ENCODE data around the gene L3MBTL4.

The L3MBTL4 gene

DNA sequence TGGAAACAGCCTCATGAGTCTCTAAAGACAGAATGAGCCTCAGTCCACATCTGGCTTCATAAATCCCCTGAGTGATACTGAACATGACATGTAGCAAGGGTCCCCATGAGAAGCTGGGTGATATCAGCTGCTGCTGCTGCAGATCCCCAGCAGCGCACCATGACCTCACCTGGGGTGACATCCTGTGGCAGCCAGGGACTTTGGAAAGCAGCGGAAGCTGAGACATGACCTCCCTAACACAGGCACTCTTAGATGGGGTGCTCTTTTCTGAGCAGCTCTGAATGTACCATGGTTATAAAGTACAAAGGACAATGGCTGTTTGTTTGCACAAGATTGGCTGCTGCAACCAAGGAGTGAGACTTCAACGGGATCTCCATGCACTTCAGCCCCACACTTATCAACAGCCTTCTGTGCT lies 444.7 kb downstream of the L3MBTL4 start:
- no peaks in the 10 kb centered on the region for H3K79me2 ChIP-seq (ENCODE audit: insufficient read depth, low read depth)
- no peaks in the 10 kb centered on the region for H3K36me3 ChIP-seq (ENCODE audit: insufficient read depth)
- no peaks in the 10 kb centered on the region for H4K20me1 ChIP-seq (ENCODE audit: insufficient read depth)
- H3K4me3 ChIP-seq (IDR thresholded peaks at IDR 0.05; ENCODE audit: insufficient read depth, low read depth, low read length) = no peak overlapping the region
- no peak overlapping the region for H3K4me2 ChIP-seq
- H3K27me3 ChIP-seq (ENCODE audit: insufficient read depth, low read depth) = no peaks in the 10 kb centered on the region
- no peak overlapping the region for H3K27ac ChIP-seq
- no peak overlapping the region for H3K9ac ChIP-seq
- peaks cover 4% of the 10 kb centered on the region for H3K4me1 ChIP-seq (ENCODE audit: low read depth, poor library complexity, severe bottlenecking)
- H2AFZ ChIP-seq (ENCODE audit: low read depth) = no peak overlapping the region
- TF ChIP-seq, protein P1, sequence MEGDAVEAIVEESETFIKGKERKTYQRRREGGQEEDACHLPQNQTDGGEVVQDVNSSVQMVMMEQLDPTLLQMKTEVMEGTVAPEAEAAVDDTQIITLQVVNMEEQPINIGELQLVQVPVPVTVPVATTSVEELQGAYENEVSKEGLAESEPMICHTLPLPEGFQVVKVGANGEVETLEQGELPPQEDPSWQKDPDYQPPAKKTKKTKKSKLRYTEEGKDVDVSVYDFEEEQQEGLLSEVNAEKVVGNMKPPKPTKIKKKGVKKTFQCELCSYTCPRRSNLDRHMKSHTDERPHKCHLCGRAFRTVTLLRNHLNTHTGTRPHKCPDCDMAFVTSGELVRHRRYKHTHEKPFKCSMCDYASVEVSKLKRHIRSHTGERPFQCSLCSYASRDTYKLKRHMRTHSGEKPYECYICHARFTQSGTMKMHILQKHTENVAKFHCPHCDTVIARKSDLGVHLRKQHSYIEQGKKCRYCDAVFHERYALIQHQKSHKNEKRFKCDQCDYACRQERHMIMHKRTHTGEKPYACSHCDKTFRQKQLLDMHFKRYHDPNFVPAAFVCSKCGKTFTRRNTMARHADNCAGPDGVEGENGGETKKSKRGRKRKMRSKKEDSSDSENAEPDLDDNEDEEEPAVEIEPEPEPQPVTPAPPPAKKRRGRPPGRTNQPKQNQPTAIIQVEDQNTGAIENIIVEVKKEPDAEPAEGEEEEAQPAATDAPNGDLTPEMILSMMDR (conservative IDR thresholded peaks at IDR 0.05; ENCODE audit: low read depth, low read length) = no peak

DNA sequence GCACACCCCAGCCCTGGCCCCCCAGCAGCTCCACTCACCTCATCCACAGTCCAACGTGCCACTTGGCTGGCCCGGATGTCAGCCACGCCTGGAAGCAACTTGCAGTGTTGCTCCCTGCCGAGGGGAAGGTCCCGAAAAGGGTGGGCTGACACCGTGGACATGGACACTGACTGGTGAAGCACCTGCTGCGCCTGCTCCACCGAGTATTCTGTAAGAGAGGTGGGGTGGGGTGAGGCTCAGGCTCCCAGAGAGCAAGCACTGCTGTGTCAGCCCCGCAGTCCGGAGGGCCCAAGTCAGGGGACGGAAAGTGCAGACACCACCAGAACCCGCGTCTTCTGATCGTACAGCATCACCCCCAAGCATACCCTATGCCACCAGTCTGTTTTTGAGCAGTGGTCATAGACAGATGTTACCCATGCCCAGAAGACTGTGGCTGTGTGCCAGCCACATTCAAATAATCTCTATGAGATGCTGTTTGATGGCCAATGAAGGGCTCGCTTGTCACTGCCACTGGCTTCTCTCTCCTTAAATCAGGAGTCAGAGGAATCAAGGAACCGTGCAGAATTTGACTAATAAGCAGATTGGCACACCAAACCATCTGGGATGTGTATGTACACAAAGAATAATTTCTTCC lies 445.2 kb downstream of the L3MBTL4 start:
- Histone ChIP-seq H3K36me3 (ENCODE audit: insufficient read depth) (no peaks in the 10 kb centered on the region), H3K27me3 (ENCODE audit: insufficient read depth, low read depth) (no peaks in the 10 kb centered on the region), H3K4me3 (IDR thresholded peaks at IDR 0.05; ENCODE audit: insufficient read depth, low read depth, low read length) (no peak overlapping the region), H4K20me1 (ENCODE audit: insufficient read depth) (no peaks in the 10 kb centered on the region), H3K4me2 (no peak overlapping the region), H3K4me1 (ENCODE audit: low read depth, poor library complexity, severe bottlenecking) (no peaks in the 10 kb centered on the region), H3K27ac (no peak overlapping the region), H3K9ac (no peak overlapping the region), H3K79me2 (ENCODE audit: insufficient read depth, low read depth) (no peaks in the 10 kb centered on the region), H2AFZ (ENCODE audit: low read depth) (no peak overlapping the region)
- TF ChIP-seq, protein P1 (conservative IDR thresholded peaks at IDR 0.05; ENCODE audit: low read depth, low read length) = no peak

DNA sequence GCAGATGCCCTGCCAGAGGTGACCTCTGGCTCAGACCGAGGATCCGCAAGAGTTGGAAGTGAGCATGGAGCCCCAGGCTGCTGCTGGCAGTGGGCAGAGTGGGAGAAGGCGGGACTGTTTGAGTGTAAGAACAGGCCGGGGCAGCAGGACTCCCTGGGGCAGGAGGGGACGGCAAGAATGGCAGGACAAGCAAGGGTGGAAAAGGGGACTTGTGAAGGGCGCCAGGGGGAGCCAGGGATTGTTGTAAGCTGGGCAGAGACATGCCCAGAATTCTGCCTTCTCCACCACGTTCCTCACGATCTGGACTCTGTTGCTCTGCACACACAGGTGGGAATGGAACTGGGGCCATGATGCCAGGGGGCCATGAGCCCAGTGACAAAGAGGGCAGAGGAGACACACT lies 447.0 kb downstream of the L3MBTL4 start:
- Histone ChIP-seq H3K4me2 (no peak overlapping the region), H3K27ac (no peak overlapping the region), H3K4me3 (IDR thresholded peaks at IDR 0.05; ENCODE audit: insufficient read depth, low read depth, low read length) (no peak overlapping the region), H3K36me3 (ENCODE audit: insufficient read depth) (no peaks in the 10 kb centered on the region), H2AFZ (ENCODE audit: low read depth) (no peak overlapping the region), H3K9ac (no peak overlapping the region), H3K27me3 (ENCODE audit: insufficient read depth, low read depth) (no peaks in the 10 kb centered on the region), H3K4me1 (ENCODE audit: low read depth, poor library complexity, severe bottlenecking) (no peaks in the 10 kb centered on the region), H3K79me2 (ENCODE audit: insufficient read depth, low read depth) (no peaks in the 10 kb centered on the region), H4K20me1 (ENCODE audit: insufficient read depth) (no peaks in the 10 kb centered on the region)
- TF ChIP-seq, protein P1 (conservative IDR thresholded peaks at IDR 0.05; ENCODE audit: low read depth, low read length) = no peak

DNA sequence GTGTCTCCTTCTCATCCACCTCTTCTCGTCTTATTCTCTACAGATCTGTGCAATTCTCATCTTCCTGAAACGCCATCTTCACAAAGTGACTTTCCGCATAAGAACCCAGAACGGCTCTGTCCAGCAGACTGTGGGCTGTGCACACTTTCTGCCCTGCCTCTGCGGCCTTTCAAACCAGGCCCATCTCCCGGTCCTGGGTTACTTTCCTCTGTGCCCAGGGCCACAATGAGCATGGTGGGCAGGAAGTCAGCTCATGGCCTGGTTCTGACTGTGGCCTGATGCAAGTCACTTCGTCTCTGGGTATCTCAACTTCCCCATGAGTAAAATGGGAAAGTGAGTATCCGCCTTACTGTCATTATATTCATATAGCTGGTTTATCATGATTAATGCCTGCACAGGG lies 447.7 kb downstream of the L3MBTL4 start:
- H3K4me2 ChIP-seq = no peak overlapping the region
- H4K20me1 ChIP-seq (ENCODE audit: insufficient read depth) = no peaks in the 10 kb centered on the region

More for the DNA sequence above, 447.7 kb downstream of the L3MBTL4 start:
- TF ChIP-seq, protein P1 (conservative IDR thresholded peaks at IDR 0.05; ENCODE audit: low read depth, low read length) = no peak
- Histone ChIP-seq H3K27ac (no peak overlapping the region), H3K79me2 (ENCODE audit: insufficient read depth, low read depth) (no peaks in the 10 kb centered on the region), H3K36me3 (ENCODE audit: insufficient read depth) (no peaks in the 10 kb centered on the region), H3K4me1 (ENCODE audit: low read depth, poor library complexity, severe bottlenecking) (no peaks in the 10 kb centered on the region), H3K9ac (no peak overlapping the region), H3K4me3 (IDR thresholded peaks at IDR 0.05; ENCODE audit: insufficient read depth, low read depth, low read length) (no peak overlapping the region), H2AFZ (ENCODE audit: low read depth) (no peak overlapping the region), H3K27me3 (ENCODE audit: insufficient read depth, low read depth) (no peaks in the 10 kb centered on the region)
